Amniotic stem cell (primary cell): Measurements from ENCODE around the gene ADCY7.
"Not testable (repeated sequence)": the region's sequence is repeated elsewhere in the genome, so short reads cannot be mapped to it uniquely, and the experiment has no call there.

ENCODE experiments used
- DNase-seq: peaks from one replicate; lab custom pipeline; 2025; lab: John Stamatoyannopoulos, UW

ADCY7 gene

DNA sequence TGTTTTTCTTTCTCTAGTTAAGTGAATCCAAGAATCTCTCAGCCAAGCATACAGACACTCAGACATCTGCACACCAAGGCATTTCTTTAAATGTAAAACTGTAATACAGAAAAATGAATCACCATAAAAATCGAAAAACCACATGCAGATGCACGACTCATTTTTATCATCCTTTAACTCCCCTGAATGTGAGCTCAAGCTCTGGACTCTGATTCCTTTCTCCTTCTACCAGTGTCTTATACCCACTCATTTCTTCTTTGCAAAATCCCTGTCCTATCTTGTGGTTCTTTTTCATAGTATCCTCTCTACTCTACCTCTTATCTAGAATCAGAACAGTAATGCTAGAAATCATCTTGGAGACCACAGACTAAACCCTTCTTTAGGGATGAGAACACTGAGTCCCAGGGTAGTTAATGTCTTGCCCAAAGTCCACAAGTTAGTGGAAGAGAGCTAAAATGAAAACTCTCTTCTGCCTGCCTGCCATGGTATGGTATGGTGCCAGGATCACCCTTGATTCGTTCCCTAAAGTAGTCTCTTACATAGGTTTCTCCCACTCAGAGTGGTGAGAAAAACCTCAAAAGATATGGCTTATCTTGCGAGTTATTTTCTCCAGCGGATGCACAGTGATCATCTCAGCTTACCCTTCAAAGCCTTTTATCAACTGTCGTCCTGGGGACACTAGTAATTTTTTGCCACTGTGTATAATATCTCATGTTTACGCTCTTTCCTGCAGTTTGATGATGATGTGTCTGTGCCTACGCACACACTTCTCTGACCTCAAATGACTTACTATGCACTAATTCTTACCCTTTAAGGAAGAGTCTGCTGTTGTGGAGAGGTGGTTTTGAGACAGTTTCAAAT lies 72.2 kb downstream of the ADCY7 start:
- DNase-seq, result no peak

DNA sequence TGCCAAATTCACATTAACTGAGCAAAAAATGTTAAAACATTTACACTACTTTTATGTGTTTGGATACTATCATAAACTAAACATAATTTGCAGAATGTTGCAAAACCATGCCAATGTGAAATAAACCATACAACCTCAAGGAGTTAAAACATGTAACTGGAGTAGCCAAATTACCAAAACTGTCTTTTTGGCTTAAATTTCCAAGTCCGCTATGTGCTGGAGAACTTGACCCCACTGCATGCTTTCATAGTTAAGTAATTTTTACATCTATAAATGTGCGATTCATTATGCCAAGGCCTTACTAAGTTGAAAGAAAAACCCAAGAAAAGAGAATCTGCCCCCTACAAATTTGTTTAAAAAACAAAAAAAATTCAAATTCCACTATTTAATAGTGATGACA lies 74.2 kb downstream of the ADCY7 start:
- no peak for DNase-seq

DNA sequence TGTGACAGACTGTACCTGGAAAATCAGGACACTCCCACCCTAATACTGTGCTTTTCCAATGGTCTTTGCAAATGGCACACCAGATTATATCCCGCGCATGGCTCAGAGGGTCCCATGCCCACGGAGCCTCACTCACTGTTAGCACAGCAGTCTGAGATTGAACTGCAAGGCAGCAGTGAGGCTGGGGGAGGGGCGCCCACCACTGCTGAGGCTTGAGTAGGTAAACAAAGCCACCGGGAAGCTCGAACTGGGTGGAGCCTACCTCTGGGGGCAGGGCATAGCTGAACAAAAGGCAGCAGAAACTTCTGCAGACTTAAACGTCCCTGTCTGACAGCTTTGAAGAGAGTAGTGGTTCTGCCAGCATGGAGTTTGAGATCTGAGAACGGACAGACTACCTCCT lies 77.2 kb downstream of the ADCY7 start:
- not testable (repeated sequence) for DNase-seq

DNA sequence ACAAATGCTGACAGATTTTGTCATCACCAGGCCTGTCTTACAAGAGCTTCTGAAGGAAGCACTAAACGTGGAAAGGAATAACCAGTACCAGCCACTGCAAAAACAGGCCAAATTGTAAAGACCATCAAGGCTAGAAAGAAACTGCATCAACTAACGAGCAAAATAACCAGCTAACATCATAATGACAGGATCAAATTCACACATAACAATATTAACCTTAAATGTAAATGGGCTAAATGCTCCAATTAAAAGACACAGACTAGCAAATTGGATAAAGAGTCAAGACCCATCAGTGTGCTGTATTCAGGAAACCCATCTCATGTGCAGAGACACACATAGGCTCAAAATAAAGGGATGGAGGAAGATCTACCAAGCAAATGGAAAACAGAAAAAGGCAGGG lies 78.9 kb downstream of the ADCY7 start:
- DNase-seq, result not testable (repeated sequence)

DNA sequence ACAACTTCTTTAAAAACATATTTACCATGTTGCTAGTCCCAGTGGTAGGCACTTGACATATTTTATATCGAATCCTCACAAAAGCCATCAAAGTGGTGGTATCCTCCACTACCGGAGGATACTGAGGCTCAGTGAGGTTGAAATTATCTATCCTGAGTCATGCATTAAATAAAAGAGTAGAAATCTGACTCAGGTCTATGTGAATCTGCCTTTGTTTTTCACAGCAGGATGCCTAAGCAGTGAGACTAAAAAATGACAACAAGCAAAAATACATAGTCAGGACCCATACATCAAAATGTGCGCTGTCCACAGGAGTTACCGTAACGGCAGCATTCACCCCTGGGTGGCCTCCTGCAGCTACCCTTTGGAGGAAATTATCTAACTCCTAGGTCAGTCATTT lies 84.8 kb downstream of the ADCY7 start:
- no peak for DNase-seq

DNA sequence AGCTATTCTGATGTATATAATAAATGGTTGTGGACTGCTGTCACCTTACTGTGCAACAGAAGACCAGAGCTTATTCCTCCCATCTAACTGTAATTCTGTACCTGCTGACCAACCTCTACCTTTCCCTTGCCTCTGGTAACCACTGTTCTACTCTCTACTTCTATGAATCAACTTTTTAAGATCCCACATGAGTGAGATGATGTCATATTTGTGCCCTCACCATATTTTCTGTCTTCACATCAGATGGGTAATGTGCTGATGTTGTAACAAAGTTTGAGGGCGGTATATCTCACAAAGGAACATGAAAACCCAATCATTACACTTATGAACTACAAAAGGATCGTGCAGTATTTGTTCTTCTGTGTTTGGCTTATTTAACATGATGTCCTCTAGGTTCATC lies 85.6 kb downstream of the ADCY7 start:
- no peak for DNase-seq

DNA sequence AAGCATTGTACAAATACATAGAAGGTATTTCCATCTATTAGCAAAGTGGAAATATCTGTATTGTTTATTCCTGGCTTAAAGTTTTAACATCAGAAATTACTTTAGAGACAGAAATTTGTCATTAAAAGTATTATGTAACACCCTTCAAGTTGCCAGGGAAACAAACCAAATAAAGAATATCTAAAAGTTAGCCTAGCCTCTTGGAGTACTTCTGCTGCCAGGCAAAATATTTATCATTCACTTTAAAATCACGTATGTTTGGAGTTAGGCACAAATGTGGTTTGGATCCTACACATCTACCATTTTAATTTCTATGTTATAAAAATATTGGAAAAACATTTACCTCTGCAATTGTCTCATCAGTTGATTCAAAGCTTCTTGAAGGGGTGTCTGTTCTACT lies 87.7 kb downstream of the ADCY7 start:
- no peak for DNase-seq

DNA sequence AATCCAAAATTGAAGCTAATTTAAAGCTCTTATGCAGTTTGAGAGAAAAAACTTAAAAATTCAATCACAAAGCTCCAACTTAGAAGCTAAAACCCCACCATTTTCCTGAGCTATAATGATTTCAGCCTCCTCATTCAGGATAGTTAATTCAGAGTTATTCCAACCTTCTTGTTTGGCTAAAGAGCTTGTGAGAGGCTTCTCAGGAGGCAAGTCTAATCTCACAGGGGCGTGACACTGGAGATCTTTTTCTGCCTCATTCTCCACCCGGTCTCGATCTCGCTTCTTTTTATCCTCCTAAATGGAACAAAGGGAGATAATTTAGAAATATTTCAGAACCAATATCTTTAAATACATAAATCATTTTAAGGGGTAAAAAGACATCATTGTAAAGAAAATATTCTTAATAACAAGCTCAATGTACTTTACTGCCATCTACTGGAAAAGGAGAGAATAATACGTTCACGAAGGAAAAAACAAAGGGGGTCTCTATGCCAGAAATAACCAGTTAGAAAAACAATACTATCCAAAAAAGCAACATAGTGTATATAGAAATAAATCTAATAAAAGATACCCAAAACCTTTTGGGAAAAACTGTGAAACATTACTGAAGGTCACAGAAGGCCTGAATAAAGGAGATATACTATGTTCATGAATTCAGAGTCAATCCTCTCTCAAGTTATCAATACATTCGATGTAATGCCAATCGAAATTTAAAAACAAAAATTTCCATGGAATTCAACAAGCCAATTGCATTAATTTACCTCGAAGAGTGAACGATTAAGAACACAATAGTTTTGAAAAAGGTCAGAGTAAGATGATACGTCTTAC lies 88.5 kb downstream of the ADCY7 start:
- DNase-seq, result no peak

DNA sequence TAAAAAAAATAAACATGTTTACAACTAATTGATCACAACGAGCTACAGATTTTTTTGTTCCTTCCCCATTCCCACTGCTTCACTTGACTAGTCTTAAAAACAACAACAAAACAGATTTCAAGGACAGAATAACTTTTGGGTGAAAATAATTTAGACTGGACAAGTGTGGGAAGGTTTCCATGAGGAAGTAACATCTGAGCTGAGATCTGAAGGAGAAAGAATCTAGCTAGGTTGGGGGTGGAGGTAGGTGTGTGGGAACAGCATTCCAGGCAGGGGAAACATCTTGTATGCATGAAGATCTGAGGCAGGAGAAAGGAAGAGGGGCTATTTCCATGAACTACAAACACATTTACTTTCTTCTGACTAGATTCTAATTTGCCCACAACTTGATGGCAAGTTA lies 93.3 kb downstream of the ADCY7 start:
- no peak for DNase-seq

DNA sequence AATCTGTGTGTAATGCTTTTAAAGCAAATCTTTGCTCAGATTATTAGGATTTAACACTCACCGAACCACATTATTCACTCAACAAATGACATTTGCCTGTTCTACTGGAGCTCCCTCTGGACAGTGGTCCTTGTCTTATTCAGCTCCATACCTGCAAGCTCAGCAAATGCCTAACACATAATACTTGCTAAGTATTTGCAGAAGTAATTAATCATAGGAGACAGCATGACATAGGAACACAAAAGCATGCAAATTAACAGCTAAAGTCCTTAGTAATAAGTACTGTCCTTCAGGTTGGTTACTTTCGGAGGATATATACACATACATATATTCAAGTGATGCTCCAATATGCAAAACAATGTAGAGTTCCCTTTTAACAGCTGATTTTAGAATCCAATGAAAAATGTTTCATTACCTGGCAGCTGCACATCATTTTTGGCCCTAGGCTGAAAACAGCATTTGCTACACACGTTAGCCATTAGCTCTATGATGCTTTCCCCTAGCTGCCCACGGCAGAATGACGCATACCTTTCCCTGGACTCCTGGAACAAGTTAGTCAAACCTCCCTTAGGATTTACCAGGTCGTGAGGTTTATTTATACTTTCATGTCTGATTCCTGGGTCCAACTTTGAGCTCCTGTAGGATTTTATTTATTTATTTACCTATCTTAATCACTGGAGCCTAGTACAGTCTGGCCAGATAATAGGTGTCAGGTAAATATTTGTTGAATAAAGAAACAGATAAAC lies 93.9 kb downstream of the ADCY7 start:
- DNase-seq, result peak; percentile 44

DNA sequence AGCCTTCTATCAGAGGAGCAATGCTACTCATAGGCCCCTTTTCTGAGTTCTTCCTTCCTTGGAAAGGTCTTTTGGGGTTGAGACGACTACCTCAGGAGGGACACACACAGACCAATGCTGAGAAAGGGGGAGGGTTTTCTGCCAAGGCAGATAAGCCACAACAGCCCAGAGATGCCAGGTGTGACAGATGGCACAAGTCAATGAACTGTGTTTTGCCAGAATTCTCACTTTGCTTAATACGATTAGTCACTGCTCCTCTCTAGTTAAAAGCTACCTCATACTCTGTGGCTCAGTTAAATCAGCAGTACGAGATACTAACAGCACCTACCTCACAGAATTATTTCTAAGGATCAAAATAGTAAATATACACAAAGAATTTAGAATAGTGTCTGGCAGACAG lies 94.4 kb downstream of the ADCY7 start:
- DNase-seq, result no peak

DNA sequence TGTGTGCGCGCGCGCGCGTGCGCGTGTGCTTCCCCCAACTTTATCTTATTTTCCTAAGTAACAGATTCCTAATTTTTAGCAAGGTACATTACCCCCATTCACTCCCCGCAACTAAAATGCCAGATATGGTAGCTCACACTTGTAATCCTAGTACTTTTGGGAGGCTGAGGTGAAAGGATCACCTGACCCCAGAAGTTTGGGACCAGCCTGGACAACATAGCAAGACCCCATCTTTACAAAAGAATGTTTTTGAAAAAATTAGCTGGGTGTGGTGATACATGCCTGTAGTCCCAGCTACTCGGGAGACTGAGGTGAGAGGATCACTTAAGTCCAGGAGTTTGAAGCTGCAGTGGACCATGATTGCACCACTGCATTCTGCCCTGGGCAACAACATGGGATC lies 97.3 kb downstream of the ADCY7 start:
- DNase-seq, result no peak

DNA sequence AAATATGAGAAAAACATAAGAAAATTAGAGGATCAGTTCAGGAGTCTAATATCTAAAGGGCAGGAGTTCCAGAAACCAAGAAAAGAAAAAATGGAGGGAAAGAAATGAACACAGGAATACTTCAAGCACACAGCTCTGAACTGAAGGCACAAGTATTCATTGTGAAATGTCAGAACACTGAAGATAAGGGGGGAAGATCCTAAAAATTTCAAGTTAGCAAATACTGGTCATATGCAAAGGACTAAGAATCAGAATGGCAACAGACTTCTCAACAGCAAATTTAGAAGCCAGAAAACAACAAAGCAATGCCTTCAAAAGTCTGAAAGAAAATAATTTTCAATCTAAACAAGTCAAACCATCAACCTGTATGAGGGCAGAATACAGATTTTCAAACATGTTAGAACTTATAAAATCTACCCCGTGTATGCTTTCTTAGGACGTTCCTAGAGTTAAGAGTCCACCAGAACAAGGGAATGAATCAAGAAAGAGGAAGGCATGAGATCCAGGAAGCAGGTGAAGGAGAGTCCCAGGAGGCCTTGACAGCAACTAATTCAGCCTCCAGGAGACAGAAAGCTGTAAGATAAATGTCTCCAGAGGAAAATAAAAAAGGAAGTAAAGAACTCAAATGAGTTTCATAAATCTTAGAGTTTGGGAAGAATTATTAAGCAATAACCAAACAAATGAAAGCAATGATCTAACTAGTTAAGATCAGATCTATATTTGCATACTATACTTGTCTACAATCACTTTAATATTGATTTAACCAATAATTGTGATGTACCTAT lies 99.6 kb downstream of the ADCY7 start:
- DNase-seq, result no peak
